GM19438 (cell line): Measurements from ENCODE around the gene ZNF549.

Source experiments
- ATAC-seq: cut with Tn5 transposase; IDR thresholded peaks from one replicate; pipeline ENCODE4 v1.9.1; 2021; ENCODE audit warnings: low read depth; ENCODE audit not compliant: unreplicated experiment

Gene ZNF549

DNA sequence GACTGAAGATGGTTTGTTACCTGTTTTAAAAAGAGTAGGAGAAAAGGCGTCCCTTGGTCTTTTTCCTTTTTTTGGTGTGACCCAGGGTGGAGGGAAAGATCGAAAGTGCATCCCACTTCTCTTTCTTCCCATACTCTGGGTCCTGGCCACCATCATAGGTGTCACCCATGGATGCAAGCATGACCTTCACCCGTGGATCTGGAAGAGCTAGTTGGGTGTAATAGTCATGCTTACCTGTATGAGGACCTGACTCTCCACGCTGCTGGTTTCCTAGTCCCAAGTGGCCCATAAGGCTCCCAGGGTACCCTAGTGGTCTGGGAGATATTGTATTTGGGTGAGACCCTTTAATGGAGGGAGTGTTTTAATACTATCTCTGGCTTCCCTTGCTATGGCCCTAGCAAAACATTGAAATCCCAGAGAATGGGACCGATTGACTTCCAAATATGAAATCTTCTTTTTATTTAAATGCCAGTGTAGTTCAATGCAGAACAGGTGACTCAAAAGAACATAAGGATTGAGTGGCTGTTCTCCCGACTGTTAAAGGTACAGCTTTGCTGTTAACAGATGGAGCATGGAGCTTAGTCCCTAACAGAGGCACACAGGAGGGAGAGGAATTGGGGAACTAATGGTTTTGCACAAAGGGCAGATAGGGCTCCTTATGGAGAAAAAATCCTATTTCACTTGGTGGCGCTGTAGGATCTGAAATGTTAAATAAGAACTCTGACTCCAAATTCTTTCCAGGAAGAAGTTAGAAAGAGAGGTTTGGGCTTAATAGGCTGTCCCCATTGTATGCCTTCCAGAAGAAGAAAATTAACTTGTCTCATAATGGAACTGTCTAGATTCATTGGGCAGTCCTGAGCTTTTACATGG is 39.5 kb downstream of the ZNF549 start:
- ATAC-seq, result no peak

DNA sequence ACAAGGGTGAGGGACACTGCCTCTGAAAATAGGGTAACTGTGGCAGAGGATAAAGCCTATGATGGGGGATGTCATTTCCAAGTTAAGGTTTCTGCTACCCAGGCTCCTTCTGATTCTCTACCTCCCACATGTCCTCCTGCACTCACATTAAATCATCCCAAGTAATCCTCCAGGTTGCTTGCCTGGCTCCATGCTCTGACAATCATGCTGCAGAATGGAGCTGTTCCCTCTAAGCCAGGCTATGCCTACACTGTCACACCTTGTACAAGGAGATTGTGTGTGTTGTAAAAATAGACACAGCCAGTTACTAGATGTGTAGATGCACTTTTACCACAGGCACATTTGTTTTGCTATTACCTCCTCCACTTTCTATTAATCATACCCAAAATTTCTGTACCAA is 43.6 kb downstream of the ZNF549 start:
- no peak for ATAC-seq

DNA sequence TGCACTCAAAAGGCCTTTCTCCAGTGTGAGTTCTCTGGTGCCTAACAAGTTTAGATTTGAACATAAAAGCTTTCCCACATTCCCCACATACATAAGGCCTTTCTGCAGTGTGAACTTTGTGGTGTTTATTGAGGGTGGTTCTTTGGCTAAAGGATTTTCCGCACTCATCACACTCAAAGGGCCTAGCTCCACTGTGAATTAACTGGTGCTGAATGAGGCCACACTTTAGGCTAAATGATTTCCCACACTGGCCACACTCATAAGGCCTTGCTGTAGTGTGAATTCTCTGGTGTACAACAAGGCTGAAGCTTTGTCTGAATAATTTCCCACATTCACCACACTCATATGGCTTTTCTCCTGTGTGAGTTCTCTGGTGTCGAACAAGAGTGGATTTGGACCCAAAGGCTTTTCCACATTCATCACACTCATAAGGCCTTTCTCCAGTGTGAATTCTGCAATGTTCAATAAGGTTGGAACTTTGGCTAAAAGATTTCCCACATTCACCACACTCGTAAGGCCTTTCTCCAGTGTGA is 45.3 kb downstream of the ZNF549 start:
- ATAC-seq, result no peak

DNA sequence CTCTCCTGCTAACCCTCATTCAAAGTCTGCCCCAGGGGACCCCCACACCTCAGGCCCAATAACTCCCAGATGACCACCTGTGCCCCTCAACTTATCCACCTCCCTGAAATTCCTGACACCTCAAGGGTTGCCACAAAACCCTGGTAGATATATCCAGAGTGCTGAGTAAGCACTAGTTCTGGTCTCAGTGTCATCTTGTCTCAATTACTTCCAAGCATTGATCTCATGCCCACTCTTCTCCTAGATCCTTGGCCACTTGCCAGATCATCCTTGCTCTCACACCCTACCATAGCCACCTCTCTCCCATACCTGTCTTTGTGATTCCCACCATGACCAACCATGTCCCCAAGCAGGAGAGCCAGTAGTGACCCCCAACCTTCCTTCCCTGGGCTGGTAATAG is 49.5 kb downstream of the ZNF549 start:
- ATAC-seq, result no peak

DNA sequence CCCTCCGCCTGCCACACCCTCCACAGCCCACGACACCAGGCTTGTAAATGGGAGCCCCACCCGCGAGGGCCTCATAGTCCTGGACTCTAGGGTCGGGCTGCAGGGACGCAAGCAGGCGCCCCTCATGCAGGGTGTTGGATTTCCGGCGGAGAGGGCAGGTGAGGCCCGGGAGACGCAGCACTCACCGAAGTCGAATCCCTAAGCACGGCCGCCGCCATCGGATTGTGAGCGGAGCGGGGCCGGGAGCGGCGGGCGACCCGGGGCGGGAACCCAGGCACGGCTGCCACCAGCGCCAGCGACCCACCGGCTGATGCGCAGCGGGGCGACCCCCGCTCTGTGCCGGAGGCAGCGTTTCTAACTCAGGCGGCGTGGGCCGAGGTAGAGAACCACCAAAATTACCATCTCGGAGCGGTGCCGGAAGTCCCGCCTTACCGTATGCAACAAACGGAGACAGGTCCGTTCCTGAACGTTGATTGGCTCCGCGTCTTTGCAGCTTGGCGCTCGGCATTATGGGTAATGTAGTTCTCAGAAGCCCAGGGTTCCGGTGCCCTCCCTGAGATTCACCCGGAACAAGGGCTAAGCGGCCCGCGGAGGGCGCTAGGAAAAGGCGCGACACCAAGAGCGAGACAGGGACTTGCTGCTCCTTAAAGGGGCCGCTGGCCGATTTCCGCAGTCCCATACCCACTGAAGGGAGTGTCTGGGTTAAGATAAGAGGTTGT is 51.5 kb downstream of the ZNF549 start, which contains the start of gene ZNF416:
Gene ZNF416, minus strand, starts transcription at position 425 of the 719 bp plus-strand sequence. Its CDS starts 207 bp downstream, at position 218.
- ATAC-seq, result peak; percentile 89

DNA sequence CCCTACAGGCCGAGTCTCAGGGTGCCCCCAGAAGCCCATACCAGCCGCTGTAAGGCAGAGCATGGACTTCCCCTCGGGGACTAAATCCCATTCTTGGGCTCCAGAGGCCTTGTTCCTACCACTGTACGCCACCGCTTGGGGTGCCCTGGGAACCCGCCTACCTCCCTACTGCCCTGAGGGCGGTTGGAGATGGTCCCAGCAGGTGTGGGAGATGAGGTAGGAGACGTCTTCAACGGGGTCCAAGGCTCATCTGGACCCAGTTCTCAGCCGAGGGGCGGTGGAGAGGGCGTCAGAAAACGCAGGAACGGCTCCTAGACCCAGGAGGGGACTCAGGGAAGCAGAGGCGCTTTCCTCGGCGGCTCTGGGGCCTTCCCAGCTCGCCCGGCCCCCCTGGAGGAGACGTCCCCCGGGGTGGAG is 56.0 kb downstream of the ZNF549 start:
- no peak for ATAC-seq

DNA sequence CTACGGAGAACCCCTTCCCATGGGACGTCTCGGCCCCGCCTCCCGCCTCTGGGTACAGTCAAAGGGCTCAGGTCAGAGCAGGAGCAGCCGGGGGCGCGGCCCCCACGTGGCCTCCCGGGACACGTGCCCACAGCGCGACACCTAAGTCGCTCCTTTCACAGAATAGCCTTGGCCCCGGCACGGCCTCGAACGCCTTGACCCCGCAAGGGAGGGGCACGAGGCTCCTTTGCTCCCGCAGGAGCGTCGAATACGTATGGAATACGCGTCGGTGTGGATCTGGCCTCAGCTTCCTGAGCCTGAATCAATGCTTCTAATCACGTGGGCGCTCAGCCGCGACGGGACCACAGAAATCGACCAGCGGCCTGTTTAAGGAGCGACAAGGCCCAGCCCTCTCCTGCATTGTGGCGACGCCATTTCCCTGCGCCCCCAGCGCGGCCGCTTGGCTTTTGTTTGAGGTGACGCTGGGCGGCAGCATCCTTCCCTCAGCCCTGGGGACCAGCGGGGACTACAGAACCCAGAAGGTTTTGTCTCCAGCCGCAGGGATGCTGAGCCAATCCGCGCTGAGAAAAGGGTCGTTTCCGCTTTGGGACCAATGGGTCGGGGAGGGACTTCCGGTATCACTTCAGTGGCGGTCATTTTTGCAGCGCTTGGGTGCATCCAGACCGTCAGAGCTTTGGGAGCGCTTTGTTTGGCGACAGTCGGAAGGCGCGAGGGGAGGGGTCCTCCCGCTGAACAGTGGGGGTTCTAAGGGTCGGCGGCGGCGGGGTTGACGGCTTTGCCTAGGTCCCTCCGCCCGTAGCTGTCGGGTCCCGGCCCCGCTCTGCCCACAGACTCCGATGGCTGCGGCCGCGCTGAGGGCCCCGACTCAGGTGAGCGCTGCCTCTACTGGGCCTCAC is 56.6 kb downstream of the ZNF549 start, which contains the start of gene ZIK1:
Gene ZIK1, plus strand, starts transcription at position 625 of the 896 bp plus-strand sequence. Its CDS starts 212 bp downstream, at position 837.
- peak; percentile 79 for ATAC-seq

DNA sequence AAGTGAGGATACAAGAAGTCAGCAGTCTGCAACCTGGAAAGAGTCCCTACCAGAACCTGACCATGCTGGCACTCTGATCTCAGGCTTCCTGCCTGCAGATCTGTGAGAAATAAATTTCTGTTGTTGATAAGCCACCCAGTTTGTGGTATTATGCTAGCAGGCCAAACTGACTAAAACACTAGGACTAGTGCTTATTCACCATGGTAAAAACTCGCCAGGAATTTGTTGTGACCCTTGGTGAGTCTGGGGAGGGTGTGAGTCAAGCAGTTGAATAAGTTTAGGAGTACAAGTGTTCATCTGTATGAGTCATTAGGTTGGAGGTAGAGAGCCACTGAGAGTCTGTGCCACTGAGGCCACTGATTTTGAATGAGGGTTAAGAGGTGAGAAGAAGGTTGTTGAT is 60.4 kb downstream of the ZNF549 start:
- ATAC-seq, result no peak

DNA sequence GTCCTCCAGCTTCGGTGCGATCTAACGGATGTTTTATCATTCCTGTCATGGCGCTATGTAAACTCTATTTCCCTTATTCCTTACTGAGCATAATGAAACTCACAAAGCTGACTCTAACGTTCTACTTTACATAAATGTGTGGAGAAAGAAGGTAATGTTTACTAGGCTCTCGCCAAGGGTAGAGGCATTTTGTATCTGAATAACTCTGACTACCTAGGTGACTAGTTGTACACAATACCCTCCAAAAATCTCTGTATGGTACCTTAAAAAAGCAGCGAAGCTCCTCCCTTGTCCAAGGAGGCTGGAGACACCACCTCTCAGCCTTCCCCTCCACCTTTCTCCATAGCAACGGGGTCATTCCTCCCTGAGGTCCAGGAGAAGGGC is 72.2 kb downstream of the ZNF549 start:
- ATAC-seq, result no peak

DNA sequence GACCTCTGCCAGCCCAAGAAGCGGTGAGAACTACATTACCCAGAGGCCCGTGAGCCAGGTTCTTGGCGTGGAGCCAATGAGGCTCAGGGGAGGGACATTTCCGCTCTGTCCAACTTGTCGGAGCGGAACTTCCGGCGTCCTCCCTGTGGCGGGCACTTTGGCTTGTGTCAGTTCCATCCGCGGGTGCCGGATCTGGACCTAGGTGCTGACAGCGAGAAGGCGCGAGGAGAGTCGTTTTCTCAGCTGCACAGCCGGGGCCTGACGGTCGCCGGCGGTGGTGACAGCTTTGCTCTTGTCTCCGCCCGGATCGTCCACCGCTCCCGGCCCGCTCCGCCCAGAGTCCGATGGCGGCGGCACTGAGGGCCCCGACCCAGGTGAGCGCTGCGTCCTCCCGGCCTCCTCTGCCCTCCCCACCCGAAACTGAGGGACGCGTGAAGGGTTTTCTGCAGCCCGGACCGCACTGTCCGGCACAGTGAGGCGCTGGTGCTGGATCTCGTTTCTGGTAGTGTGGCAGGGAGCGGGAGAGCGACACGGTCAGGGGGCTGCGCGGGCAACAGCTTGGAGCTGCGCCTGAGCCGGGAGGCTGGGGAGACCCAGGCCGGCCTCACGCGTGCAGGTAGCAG is 72.7 kb downstream of the ZNF549 start, which contains the start of gene ZNF530:
Gene ZNF530, plus strand, starts transcription at position 125 of the 623 bp plus-strand sequence. CDS start 4,461 bp downstream, outside the sequence.
- peak; percentile 93 for ATAC-seq

DNA sequence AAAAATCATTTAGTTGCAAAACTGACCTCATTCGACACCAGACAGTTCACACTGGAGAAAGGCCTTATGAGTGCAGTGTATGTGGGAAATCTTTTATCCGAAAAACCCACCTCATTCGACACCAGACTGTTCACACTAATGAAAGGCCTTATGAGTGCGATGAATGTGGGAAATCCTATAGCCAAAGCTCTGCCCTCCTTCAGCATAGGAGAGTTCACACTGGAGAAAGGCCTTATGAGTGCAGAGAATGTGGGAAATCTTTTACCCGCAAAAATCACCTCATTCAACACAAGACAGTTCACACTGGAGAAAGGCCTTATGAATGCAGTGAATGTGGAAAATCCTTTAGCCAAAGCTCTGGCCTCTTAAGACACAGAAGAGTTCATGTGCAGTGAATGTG is 79.8 kb downstream of the ZNF549 start:
- ATAC-seq, result no peak
